IPS DF 4.7 (cell line): ENCODE results near the gene PTEN.

ENCODE experiments used
- DNase-seq: peaks from one replicate; pipeline ENCODE4 v3.0.0-alpha.2; 2013; ENCODE audit warnings: low spot score; ENCODE audit errors: extremely low read depth

Gene PTEN

GRCh38 chr10:87918254-87918859 lies 54.9 kb downstream of the PTEN start:
- DNase-seq: no peak

GRCh38 chr10:87920538-87920937 lies 57.1 kb downstream of the PTEN start:
- no peak for DNase-seq

GRCh38 chr10:87921931-87922688 lies 58.7 kb downstream of the PTEN start:
- DNase-seq: no peak

GRCh38 chr10:87923233-87923632 lies 59.8 kb downstream of the PTEN start:
- no peak for DNase-seq

GRCh38 chr10:87925570-87925969 lies 62.1 kb downstream of the PTEN start:
- no peak for DNase-seq

- no peak for DNase-seq
Observed at GRCh38 chr10:87927091-87927490, 63.7 kb downstream of the PTEN start.

GRCh38 chr10:87928996-87929395 lies 65.6 kb downstream of the PTEN start:
- DNase-seq: no peak

- no peak for DNase-seq
Observed at GRCh38 chr10:87930141-87930540, 66.7 kb downstream of the PTEN start.

GRCh38 chr10:87930934-87931835 lies 67.8 kb downstream of the PTEN start:
- no peak for DNase-seq

- no peak for DNase-seq
Observed at GRCh38 chr10:87931836-87932230, 68.4 kb downstream of the PTEN start.

- no peak for DNase-seq
Observed at GRCh38 chr10:87935290-87936141, 72.1 kb downstream of the PTEN start.

GRCh38 chr10:87940210-87940609 lies 76.8 kb downstream of the PTEN start:
- DNase-seq: no peak

- no peak for DNase-seq
Observed at GRCh38 chr10:87942884-87943527, 79.6 kb downstream of the PTEN start.

GRCh38 chr10:87945984-87946383 lies 82.6 kb downstream of the PTEN start:
- DNase-seq: no peak

GRCh38 chr10:87952612-87953011 lies 89.2 kb downstream of the PTEN start:
- no peak for DNase-seq

GRCh38 chr10:87956055-87956454 lies 92.6 kb downstream of the PTEN start:
- DNase-seq: no peak

- no peak for DNase-seq
Observed at GRCh38 chr10:87957702-87958101, 94.3 kb downstream of the PTEN start.

- DNase-seq: no peak
Observed at GRCh38 chr10:87960230-87960629, 96.8 kb downstream of the PTEN start.

- no peak for DNase-seq
Observed at GRCh38 chr10:87961314-87961713, 97.9 kb downstream of the PTEN start.

GRCh38 chr10:87966459-87966858 lies 103.0 kb downstream of the PTEN start:
- DNase-seq: no peak

GRCh38 chr10:87973635-87974034 lies 110.2 kb downstream of the PTEN start:
- DNase-seq: peak; percentile 71
